ENCODE data around the gene CD160.
"Not testable (repeated sequence)": the region's sequence is repeated elsewhere in the genome, so short reads cannot be mapped to it uniquely, and the experiment has no call there.

- not testable (repeated sequence) for TF ChIP-seq PATZ1 (CRISPR knock-in tag; IDR thresholded peaks at IDR 0.05; ENCODE audit: borderline replicate concordance); BACH2 (CRISPR knock-in tag; IDR thresholded peaks at IDR 0.05; ENCODE audit: borderline replicate concordance); ZNF70 (CRISPR knock-in tag; IDR thresholded peaks at IDR 0.05); ESRRG (CRISPR knock-in tag; IDR thresholded peaks at IDR 0.05); SNAI2 (CRISPR knock-in tag; IDR thresholded peaks at IDR 0.05); CREB5 (CRISPR knock-in tag; IDR thresholded peaks at IDR 0.05; ENCODE audit: low read depth); RARB (CRISPR knock-in tag; IDR thresholded peaks at IDR 0.05); CSDC2 (CRISPR knock-in tag; IDR thresholded peaks at IDR 0.05); POU6F1 (CRISPR knock-in tag; IDR thresholded peaks at IDR 0.05; ENCODE audit: borderline replicate concordance, low read depth); ZNF565 (CRISPR knock-in tag; conservative IDR thresholded peaks at IDR 0.05; ENCODE audit: low read depth); CSRNP3 (CRISPR knock-in tag; IDR thresholded peaks at IDR 0.05); ZFP3 (CRISPR knock-in tag; IDR thresholded peaks at IDR 0.05); GLIS3 (CRISPR knock-in tag; IDR thresholded peaks at IDR 0.05); PPARA (CRISPR knock-in tag; IDR thresholded peaks at IDR 0.05; ENCODE audit: borderline replicate concordance)
These were observed 34.4 kb upstream of the CD160 start for GRCh38 chr1:145684858-145685257.

Data from SK-N-SH treated with all-trans-retinoic acid at 6 μM for 48 hours (cell line).